ENCODE measurements around the gene KLHL7.

The KLHL7 gene, protein sequence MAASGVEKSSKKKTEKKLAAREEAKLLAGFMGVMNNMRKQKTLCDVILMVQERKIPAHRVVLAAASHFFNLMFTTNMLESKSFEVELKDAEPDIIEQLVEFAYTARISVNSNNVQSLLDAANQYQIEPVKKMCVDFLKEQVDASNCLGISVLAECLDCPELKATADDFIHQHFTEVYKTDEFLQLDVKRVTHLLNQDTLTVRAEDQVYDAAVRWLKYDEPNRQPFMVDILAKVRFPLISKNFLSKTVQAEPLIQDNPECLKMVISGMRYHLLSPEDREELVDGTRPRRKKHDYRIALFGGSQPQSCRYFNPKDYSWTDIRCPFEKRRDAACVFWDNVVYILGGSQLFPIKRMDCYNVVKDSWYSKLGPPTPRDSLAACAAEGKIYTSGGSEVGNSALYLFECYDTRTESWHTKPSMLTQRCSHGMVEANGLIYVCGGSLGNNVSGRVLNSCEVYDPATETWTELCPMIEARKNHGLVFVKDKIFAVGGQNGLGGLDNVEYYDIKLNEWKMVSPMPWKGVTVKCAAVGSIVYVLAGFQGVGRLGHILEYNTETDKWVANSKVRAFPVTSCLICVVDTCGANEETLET

GRCh38 chr7:23105644-23106056 is at the start of gene KLHL7:
TSS of gene KLHL7 (plus strand) at chr7:23105785. CDS start at chr7:23106027, 242 bp downstream.
- peak; percentile 68 to 98 (median 92) for DNase-seq

- DNase-seq: peak in 1 of 51 donors; percentile 8
Measured at GRCh38 chr7:23058408-23059096, 47.0 kb upstream of the KLHL7 start.

- no peak for DNase-seq
Measured at GRCh38 chr7:23061327-23061726, 44.3 kb upstream of the KLHL7 start.

GRCh38 chr7:23062452-23062851 is 43.1 kb upstream of the KLHL7 start:
- peak in 2 of 51 donors; percentile 14 to 48 for DNase-seq

DNA sequence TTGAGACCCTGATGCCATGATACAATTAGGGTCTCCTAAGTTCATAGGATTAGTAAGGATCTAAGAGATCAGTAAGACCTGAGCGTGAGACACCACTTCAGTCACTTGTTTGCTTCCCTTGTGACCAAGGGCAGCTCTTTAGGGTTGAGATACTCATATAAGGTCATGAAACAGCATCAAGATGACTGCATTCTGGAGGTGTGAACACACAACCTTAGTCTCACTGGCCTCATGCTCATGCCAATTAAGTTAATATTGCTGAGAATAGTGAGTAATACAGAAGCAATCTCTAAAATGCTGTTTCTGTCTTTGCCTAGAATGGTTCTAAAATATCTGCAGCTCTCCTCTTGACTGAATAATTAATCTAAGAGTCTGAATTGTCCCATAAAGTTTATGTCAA is 39.6 kb upstream of the KLHL7 start:
- no peak for DNase-seq

GRCh38 chr7:23067271-23067670 is 38.3 kb upstream of the KLHL7 start:
- peak in 1 of 51 donors; percentile 19 for DNase-seq

- DNase-seq: no peak
Measured at GRCh38 chr7:23072048-23072447, 33.5 kb upstream of the KLHL7 start.

DNA sequence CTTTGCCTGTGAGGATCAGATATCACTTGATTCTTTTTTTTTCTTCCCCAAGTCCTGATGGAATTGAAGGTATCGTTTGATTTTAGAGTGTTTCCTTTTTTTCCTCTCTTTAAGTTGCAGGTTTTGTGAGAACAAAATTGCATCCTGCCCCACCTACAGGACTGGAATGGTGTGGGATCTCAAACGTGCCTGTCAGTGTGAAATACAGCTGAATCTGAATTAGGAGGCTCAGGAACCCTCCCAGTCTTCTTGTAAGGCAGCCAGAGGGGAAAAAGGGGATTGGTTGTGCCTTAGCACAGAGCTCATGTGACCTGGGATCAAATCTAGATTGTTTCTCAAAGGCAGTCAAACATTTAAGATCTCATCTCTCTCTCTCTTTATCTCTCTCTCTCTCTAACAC is 32.7 kb upstream of the KLHL7 start:
- DNase-seq: peak in 1 of 51 donors; percentile 4

DNA sequence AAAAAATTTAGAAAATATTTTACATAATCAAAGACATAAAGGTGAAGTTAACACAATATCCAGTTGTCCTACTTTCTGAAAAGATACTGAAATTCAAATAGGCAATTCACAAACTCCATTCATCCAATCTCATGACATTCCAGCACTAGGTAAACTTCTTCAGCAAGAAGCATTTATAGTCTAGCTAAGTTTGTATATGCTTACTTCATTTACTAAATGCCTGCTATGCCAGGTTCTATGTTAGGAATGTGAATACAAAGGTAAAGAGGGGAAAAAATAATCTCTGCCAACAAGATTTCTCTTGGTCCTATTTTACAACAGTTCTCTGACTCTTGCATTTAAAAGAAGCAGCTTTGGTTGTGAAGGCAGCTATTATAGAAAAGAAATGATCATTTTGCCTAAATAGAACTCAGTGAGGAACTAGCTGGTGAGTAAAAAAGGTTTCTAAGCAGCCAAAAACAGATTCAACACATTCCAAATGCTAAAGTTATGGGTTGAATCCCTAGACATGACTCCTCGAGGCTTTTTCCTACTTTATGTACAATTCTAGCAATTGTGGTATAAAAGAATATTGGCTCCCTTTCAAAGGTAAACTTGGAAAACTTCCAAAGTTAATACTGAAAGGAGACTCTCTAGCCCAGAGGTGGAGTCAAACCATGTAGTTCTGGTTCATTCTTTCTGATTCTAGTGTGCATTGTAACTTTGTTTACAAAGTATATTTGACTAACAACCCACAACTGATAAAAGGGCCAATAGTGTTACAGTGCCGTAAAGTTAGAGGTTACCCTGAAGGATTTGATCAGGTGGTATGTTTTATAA is 30.9 kb upstream of the KLHL7 start:
- no peak for DNase-seq

GRCh38 chr7:23075571-23075970 is 30.0 kb upstream of the KLHL7 start:
- DNase-seq: no peak

DNA sequence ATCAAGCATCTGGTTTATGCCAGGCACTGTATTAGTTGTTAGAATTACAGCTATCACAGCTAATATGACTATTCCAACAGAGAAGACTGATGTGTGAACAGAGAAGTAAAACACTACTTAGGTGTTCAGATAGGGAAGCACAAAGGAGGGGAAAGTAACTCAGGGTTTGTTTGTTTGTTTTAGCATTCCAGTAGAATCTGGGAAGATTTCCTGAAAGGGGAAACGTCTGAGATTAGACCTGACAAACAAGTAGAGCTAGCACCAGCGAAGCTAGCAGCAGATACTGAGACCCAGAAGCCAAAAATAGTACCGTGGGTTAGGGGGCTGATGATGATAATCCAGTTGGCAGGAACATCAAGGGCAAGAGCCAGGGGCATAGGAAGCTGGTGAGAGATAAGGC is 28.8 kb upstream of the KLHL7 start:
- DNase-seq: no peak

DNA sequence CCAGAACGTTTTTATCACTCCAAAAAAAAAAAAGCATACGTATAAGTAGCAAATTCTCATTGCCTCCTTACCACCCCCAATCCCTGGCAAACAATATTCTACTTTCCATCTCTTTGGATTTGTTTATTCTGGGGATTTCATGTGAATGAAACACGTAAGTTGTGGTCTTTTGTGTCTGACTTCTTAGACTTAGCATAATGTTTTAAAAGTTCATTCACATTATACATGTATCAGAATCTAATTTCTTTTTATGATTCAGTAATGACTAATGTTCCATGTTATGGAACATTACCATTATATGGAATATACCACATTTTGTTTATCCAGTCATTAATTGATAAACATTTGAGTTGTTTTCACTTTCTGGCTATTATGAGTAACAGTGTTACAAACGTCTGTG is 12.5 kb upstream of the KLHL7 start:
- no peak for DNase-seq

GRCh38 chr7:23093546-23093945 is 12.0 kb upstream of the KLHL7 start:
- no peak for DNase-seq

DNA sequence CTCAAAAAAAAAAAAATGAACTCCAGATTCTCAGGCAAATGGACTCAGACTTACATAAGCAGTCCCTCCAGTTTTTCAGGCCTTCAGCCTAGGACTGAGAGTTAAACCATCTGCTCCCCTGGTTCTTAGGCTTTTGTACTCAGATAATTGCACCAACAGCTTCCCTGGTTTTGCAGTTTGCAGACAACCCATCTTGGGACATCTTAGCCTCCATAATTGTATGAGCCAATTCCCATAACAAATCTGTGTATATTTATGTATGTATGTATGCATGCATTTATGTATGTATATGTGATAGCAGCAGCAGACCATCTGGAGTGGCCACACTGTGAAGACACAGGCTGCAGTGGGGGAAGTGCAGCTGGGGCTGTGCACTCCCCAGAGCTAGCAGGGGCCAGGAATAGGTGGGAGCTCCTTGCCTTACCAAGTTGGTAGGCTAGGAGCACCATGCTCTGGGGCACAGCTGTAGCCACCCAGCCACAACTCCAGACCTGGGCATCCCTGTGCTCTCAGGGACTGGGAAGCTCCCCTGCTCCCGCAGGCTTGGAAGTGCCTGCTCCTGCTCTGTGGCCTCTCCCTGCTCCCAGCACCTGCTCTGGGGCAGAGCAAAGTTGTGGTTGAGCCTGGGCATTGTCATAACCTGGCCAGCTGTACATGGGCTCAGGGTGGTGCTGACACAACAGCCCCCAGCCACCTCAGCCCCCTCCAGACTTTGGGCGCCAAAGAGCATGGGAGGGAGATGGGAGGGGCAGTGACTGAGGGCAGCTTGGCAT is 8.9 kb upstream of the KLHL7 start:
- DNase-seq: no peak

DNA sequence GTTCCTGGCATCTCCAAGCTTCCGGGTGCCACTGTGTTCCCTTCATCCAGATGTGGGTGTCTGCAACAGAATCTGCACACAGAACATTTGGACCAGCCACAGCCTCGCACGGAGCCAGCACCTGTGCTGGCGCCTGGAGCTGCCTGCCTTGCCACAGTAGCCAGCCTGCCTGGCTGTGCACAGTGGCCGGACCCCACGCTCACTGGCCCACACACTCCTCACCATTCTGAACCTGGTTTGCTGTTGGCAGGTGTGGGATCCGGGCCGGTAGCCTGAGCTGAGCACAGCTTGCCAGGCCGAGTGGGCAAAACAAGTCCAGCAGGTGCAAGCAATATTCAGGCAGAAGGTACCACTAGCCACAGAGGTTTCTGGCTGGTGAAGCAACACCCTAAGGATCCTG is 7.6 kb upstream of the KLHL7 start:
- DNase-seq: no peak

DNA sequence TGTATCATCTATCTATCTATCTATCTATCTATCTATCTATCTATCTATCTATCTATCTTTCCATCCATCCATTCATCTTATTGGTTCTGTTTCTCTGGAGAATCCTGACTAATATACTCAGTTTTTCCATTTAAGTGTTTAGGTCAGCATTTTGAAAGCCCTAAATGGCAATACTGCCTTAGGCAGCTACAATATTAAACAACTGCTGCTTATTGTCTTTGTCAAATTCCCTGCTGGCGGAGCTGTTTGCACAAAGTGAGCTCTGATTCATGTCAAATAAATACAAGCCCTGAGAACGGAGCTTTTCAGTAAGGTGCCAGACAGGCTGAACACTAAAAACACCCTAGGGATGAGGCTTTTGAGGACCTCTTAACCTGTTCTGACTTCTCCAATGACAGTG is 7.1 kb upstream of the KLHL7 start:
- DNase-seq: no peak

- no peak for DNase-seq
Measured at GRCh38 chr7:23100697-23101096, 4.9 kb upstream of the KLHL7 start.

DNA sequence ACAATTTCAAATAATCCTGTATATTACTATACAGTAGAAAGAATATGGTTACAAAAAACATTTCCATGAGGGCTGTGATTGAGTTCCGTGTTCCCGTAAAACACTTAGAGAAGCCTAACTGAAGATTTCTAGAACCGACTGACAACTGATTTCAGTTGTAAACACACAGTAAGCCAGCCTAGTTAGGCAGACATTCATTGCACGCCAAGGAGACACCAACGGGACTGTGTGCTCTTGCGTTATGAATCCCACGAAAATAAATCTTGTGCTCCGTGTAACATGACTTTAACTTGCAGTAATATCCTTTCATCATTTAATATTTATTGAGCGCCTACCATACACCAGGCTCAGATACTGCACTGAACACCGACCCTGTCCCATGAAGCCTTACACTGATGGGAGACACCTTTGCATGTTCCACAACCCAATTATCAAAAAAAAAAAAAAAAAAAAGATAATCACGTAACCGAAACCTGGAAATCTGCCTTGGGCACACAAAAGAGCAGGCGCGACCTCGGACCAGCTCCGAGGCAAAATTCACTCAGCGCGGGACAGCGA is 420 bp upstream of the KLHL7 start:
- DNase-seq: no peak

GRCh38 chr7:23106057-23106822 is 655 bp downstream of the KLHL7 start:
- peak in 47 of 51 donors; percentile 7 to 79 (median 41) for DNase-seq

Data from hypothalamus (tissue), 51 donors.